NCI-H345 treated with DMSO at 0.1 percent for 48 hours (cell line): Measurements from ENCODE around the gene TEX44.

Source experiments
- DNase-seq: peaks from one replicate; lab custom pipeline; 2025; ENCODE audit not compliant: unreplicated experiment; lab: John Stamatoyannopoulos, UW

Gene TEX44

DNA sequence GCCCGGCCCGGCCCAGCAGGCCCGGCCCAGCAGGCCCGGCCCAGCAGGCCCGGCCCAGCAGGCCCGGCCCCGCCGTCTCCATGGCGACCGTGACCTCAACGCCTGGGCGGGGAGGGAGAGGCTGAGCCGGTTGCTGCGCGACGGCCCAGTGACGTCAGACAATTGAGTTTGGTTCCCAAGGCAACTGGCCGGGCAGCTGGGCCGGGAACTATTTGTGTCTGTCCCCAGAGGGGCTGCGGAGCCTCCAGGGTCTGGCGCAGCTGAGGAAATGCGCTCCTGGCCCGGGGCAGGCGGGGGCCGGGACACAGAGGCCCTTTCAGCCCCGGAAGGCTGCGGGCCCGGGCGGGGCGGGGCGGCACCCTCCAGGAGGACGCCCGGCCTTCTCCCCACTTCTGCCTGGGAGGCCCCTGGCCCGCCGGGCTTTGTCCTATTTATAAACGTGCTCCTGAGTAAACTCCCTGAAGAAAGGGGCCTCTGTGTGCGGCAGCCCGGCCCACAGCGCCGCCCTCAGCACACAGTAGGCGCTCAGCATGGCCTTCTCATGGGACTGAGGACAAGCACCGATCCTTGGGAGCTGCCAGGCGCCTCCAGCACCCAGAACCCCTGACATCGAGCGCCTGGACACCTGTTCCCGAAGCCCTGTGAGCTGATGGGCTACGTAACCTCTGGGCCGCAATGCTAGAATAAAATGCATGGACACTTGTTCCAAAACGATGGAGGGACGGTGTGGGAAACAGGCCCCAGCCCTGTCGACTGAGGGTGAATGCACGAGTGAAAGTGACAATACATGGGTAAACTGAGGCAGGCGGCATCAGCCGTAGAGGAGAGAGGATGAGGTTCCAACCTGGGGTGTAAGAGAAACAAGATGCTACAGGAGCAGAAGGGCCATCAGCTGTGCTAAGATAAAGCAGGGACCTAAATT is 12.3 kb downstream of the TEX44 start:
- DNase-seq: peak; percentile 94

DNA sequence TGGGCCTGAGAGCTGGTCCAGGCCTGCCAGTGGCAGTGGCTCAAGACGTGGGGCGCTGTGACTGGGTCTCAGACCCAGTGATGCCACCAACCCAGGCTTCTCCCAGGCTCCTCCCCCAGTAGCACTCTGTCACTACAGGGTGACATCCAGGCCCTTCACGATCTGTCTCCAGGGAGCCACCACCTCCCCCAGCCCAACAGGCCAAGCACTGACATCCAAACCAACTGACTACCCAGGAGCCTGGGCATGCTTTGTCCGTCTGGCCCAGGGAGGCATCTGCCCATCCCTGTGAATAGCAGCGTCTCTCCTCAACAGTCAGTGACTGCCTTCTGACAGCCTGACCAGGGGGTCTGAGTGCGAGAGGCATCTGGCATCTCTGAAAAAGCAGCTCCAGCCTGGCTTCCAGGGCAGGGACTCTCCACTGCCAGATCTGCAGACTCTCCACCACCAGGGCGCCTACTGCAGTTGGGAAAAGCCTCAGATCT is 13.0 kb downstream of the TEX44 start:
- no peak for DNase-seq

DNA sequence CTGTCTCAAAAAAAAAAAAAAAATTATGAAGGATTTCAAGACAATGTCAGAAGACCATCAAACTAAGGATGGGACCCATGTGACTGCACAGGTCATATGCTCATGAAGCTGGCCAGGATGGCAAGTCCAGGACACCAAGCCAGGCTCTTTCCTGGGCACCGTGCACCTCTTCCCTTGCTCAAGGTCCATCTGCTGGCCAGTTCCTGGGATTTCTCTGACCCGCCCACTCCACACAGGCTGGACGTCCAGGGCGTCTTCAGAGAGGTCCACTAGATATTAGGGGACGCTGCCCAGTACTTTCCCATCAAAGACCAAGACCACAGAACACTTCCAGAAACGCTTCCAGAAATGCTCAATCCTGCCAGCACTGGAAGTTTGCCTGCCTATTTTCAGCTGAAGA is 14.3 kb downstream of the TEX44 start:
- no peak for DNase-seq

DNA sequence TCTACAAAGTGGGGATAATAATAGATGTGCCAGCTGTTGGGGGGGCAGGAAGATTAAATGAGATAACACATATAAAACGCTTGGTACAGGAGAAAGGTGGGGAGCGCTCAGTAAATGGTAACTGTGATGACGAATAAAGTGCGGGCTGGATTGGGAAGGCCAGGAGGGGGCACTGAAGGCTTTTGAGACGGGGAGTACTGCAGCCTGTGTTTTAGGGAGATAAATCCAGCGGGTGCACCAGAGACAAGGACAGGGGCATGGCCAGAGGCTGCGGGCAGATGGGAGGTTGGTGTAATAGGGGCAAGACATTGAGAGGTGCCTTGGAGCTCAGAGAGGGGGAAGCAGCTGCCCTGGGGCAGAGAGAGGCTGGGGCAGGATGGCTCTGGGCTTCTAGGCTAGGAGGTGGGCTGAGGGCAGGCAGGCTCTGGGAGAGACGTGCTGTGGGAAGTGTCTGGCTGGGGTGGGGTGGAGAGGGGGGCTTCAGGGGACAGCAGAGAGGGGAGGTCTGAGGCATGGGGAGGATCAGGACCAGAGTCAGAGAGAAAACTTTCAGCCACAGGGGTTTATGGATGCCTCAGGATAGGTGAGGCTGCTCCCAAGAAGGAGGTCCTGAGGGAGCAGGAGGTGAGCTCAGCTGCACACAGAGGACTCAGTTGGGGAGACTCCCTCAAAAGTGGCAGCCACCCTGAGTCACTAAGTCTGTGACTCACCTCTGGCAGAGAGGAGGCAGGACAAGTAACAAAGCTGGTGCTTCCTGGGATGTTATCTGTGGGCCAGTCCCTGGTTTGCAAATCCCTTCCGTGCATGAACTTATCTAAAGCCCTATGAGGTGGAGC is 18.8 kb downstream of the TEX44 start:
- no peak for DNase-seq

DNA sequence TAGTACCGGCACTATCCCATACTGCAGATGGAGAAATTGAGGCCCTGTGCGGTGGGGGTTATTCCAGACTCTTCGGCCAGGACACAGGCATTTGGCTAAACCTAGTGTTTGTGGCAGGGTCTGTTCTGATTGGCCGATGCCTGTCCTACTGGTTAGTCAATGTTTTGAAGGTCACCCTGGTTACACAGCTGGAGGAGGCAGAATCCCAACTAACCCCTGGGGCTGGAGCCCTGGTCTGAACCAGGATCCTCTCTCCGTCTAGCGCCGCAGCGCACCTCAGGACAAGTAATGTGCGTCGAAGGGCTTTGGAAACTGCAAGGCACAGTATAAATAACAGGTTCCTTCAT is 19.4 kb downstream of the TEX44 start:
- DNase-seq: no peak

DNA sequence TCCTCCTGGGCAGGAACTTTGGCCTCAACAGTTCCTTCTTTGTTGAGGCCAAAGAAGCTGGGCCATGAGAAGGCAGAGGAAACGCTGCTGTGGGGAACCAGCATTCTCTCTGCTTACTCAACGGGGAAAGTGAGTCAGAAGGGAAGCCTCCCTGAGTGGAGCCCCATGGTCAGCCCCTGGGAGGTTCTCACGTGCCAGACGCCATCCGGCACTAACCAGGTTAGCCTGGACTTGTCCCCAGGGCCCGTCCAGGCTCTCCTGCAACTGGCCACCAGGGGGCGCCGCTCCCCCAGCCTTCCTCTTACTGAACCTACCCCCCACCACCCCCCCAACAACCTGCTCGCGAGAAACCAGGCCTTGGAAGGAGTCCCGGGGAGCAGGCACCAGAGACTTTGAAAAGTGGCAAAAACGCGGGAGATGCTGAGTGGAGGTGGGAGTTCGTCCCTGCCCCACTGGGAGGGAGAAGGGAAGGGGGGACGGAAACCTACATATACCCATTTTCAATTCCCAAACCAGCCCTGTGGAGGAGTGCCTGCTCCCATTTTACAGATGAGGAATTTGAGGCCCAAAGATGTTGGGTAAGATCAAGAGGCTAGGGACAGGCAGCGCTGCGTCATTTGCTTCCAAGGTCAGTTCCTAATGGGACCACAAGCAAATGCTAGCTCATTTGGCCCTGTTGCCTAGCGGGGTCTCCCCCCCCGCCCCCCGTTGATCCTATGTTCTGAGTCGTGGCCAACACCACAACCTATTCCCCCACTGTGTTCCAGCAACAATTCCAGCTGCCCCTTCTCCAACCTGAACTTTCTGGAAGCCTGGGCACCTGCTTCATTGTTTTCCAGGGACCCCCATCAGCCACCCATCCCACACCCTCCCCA is 20.0 kb downstream of the TEX44 start:
- peak; percentile 71 for DNase-seq

DNA sequence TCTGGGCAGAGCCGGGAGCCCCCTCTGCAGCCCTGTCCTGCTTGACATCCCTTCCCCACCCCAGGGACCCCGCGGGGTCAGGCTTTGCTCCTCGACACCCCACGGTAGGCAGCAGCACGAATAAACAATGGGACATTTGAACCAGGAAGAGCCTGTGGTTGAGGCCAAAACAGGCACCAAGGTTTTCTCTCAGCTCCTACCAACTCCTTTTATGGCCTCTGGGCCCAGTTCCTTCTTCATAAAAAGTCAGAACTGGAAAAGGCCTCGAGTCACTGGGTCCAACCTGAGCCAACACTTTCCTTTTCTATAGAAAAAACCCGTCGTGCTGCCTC is 20.6 kb downstream of the TEX44 start:
- DNase-seq: no peak

DNA sequence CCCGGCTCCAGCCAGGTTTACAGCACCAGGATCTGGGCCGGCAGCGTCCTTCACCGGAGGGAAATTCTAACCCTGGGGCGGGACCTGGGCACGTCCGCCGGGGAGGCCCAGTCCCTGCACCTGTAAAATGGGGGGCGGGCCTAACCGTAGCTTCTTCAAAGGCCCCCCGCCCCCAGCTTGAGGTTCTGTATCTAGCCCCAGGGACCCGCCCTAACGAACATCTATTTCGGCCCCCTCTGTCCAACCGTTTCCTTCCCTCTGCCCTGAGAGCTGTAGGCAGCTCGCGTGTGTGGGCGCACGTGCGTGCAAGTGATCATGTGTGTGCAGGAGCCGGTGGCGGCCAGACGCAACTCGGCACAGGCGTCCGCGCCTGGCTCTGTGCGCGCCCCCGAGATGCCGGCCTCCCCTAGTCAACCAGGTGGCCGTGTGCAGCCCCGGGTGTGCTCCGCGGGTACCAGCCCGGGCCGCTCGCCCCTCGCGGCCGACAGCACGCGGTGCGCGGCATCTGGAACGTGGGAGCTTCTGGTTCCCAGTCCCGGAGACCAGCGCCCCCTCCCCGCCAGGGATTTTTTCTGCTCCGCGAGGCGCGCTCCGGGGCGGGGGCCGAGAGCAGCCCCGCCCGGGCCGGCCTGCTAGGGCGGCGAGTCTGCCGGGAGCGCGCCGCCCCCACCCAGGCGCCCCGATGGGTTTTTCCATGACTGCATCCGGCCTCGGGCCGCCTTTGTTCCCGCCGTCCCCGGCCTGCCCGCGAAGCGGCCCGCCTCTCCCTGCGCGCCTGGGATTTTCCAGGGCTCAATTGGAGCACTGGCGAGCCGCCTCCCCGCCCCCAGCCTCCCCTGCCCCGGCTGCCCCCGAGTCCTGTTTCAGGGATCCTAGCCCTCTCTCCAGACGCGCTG is 21.2 kb downstream of the TEX44 start:
- peak; percentile 34 for DNase-seq

DNA sequence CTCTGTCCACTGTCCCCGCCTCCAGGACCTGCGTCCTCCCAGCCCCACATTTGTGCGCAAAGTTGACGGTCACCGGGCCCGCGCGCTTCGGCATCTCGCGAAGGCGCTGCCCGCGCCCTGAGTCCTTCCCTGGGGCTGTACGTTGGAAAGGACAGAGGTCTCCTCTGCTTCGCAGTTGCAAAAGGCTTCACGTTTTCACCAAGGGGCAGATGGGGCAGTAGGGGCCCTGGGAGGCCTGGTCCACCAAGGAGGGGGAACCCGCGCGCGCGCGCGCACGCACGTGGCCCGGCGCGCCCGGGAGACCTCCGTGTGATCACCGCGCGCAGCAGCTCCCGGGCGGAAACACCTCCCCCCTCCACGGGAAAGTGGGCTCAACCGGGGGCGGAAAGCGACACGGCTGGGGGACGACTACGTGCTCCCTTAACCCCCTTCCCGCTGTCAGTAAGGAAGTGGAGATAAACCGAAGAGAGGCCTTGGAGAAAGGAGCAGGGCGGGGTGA is 21.9 kb downstream of the TEX44 start:
- no peak for DNase-seq

DNA sequence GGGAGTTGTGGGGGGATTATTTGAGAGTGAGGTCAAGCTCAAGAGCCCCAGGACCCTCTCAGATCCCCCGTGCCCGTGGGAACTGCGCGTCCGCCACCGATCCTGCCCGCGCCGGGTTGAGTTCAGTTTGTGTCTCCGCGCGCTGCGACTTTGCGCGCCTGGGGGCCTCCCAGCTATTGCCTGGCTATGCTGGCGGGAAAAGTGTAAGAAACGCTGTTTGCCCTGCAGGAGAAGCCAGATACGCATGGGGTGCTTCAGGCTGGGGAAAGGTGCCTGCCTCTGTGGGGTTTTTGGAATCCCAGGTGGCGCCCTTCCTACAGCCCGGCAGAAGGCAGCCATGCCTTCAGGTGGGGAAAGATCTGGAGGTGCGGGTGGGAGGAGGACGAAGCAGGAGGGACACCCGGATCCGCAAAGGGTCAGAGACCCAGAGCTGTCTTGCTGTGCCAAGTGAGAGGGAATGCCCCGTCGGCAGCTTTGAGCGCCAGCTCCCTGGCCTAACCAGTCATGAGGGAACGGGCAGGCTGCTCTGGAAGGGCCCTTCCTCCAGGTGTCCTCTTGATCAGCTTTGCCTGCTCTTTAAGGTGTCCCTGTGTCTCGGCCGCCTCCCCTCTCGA is 22.5 kb downstream of the TEX44 start:
- DNase-seq: no peak

DNA sequence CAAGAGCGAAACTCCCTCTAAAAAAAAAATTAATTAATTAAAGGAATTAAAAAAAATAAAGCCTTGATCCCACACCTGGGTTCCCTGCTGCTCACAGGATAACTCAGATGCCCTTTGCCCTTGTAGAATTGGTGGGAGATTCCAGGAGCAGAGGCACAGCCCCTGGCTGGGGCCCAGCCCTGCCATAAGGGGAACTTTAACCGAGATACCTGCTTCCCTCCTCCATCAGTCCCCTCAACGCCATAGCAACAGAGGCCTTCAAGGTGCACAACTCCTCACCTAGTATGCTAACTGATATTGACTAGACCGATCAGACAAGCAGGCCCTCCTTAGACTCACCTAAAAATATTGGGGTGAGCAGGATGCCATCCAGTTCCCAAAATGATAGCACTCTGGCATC is 23.6 kb downstream of the TEX44 start:
- DNase-seq: no peak

DNA sequence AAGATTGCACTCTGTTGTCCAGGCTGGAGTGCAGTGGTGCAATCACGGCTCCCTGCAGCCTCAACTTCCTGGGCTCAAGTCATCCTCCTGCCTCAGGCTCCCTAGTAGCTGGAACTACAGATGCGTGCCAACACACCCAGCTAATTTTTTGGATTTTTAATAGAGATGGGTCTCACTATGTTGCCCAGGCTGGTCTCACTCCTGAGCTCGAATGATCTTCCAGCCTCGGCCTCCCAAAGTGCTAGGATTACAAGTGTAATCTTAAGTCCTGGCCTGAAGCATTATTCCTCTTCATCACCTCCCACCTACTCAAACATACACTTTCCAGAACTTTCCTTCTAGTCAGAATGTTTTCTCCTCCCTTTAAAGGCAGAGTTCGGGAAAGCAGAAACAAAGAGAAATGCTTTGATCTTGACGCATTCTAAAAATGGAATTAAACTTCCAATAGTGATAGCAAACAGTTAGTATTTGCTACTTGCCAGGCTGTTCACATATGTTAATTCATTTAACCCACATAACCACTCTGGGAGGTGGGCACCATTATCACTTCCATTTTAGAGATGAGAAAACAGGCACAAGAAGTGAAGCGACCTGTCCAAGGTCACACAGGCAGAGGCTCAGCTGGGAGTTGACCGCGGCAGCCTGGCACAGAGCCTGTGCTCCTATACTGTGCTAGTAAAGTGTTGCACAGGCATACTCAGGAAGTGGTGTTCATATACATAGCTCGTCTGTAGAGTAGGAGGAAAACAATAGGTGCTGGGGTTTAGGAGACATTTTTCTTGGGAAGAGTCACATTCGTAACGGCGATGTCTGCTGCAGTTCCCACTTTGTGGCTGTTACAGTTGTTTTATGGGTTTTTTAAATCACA is 24.6 kb downstream of the TEX44 start:
- DNase-seq: no peak

DNA sequence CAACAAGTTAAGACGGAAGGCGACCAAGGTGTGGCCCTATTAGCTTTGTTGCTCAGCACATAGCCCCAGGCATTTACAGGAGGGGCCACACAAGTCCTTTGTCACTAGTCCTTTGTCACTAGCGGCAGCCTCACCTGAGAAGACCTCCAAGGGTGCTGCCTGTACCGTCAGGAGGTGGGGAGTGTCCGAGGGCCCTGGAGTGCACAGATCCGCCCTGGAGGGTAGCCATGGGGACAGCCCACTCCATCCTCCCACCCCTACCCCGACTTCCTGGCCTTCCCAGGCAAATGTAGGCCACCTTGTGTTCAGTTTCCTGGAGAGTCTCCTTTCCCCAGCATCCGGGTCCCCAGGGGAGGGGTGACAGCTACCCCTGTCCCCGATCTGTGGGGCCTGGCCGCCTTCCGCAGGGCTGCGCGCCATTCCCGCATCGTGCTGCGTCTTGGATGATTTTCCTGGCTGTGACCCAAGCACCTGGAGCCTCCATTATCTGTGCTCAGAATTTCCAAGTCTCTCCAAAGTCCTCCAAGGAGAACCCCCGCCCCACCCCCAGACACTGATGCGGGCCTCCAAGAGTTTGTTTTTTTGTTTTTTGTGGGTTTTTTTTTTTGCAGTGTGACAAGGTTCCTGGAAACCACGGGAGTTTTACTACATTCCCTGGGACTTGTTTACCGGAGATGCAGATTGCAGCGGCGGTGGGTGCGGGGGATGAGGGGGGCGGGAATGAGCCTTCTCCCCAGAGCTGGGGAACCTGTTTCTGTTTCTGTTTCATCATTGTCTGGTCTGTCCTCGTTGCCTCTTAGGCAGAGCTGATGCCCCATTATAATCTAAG is 28.6 kb downstream of the TEX44 start:
- DNase-seq: peak; percentile 21

DNA sequence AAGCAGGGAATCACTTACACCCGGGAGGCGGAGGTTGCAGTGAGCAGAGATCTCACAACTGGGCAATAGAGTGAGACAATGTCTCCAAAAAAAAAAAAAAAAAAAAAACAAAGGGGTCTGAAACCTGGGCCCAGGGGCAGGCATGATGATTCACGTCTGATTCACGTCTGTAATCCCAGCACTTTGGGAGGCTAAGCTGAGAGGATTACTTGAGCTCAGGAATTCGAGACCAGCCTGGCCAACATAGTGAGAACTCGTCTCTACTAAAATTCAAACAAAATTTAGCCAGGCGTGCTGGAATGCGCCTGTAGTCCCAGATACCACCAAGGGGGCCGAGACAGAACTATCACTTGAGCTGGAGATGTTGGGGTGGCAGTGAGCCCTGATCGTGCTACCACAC is 30.3 kb downstream of the TEX44 start:
- DNase-seq: no peak

DNA sequence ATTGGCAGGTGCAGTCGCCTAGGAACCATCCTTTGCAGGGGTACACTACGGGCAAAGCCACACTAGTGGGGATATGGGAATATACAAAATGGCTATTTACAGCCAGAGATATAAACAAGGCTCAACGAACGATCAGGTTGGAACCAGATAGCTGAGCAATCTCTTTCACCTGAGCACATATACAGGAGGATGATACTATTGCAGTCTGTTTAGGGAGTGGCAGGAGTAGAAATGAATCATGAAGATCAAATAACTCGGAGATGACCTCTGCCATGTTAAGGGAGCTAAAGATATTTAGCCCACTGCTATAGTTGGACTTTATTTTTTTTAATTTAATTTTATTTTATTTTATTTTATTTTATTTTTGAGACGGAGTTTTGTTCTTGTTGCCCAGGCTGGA is 33.8 kb downstream of the TEX44 start:
- no peak for DNase-seq

DNA sequence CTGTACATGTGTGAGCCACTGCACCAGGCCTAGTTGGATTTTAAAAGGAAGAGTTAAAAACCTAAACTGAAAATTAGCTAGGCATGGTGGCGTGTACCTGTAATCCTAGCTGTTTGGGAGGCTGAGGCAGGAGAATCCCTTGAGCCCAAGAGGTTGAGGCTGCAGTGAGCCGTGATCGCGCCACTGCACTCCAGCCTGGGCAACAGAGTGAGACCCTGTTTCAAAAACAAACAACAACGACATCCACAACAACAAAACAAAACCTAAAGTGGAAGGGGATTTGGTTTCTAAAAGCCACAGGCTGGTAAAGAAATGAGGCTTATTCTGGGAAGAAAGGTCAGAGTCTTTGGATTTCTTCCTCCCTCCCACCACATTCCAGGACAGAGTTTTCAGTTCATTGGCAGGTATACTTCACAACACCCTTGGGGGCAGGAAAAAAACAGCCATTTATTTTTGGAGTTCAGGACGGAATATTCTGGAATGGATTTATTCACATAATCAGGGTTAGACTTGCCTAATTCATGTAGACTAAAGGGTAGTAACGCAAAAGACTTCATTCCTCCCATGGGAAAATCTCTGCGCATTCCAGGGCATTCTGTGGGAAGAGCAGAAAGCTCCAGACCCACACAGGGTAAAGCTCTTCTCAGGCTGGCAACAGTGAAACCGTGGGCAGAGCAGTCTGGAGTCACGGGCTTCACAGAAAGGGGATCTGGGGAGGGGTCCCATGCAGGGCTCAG is 34.9 kb downstream of the TEX44 start:
- no peak for DNase-seq

DNA sequence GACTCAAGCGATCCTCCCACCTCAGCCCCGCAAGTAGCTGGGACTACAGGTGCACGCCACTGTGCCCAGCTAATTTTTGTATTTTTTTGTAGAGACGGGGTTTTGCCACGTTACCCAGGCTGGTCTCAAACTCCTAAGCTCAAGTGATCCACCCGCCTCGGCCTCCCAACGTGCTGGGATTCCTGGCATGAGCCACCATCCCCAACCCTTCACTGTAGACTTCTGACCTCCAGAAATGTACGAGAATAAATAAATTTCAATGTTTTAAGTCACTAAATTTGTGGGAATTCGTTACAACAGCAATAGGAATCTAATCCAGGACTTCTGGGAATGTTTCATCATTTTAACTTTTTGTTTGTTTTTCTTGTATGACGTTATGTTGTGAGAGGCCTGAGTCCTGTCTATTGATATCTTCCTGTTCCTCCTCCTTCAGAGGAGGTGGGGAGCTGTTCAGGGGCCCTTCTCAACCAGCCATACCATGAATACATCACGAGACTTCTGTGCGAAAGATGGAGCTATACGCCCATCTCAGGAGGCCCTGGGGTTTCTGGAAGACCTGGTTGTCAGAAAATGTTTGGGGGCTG is 40.0 kb downstream of the TEX44 start:
- no peak for DNase-seq
